ENCODE measurements around the gene MXRA8.

The MXRA8 gene

DNA sequence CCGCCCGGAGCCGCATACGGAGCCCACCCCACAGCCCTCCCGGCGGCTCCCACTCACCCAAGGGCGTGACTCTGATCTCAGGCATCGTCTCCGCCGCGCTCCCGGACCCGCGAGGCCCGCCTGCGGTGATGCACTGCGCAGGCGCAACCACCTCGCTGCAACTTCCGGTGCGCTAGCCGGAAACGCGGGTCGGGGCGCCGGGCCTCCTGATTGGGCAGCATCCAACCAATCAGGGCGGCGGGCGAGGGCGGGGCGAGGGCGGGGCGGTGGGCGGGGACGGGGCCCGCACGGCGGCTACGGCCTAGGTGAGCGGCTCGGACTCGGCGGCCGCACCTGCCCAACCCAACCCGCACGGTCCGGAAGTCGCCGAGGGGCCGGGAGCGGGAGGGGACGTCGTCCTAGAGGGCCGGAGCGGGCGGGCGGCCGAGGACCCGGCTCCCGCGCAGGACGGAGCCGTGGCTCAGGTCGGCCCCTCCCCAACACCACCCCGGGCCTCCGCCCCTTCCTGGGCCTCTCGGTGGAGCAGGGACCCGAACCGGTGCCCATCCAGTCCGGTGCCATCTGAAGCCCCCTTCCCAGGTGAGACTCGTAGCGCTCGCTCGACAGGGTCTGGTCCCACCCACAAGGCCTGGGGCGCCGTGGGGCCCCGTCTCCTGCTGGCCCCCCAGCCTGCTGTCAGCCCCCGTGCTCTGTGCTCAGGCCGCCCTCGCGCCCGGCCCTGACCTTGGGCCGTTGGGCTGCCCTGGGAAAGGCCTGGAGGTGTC, 33.6 kb downstream of the MXRA8 start, which contains the start of the genes CPTP and INTS11:
Gene CPTP, plus strand, starts transcription at position 279 of the 764 bp plus-strand sequence. CDS start 2,109 bp downstream, outside the sequence.
Gene INTS11, minus strand, starts transcription at position 137 of the 764 bp plus-strand sequence. Its CDS starts 52 bp downstream, at position 85.
- Histone ChIP-seq H3K4me3 (ENCODE audit: extremely low read depth, insufficient read depth, low read length, poor library complexity, severe bottlenecking) (peak within 1 kb of the TSS; percentile 73), H3K9me3 (ENCODE audit: control insufficient read depth, low read length) (no peaks in the 10 kb centered on the region), H3K27ac (ENCODE audit: low read depth, low read length, severe bottlenecking) (peak within 1 kb of the TSS; percentile 53), H3K36me3 (ENCODE audit: control insufficient read depth, insufficient read depth, low read length) (peaks cover 40% of the 10 kb centered on the region), H3K4me1 (ENCODE audit: control insufficient read depth, insufficient read depth, low read length, poor library complexity, severe bottlenecking) (peaks cover 21% of the 10 kb centered on the region)
- 0 to 2% methylated on average over 46 to 53 of the region's 84 CpGs for WGBS, 2 experiments (ENCODE audit: insufficient coverage in 2 of 2)

DNA sequence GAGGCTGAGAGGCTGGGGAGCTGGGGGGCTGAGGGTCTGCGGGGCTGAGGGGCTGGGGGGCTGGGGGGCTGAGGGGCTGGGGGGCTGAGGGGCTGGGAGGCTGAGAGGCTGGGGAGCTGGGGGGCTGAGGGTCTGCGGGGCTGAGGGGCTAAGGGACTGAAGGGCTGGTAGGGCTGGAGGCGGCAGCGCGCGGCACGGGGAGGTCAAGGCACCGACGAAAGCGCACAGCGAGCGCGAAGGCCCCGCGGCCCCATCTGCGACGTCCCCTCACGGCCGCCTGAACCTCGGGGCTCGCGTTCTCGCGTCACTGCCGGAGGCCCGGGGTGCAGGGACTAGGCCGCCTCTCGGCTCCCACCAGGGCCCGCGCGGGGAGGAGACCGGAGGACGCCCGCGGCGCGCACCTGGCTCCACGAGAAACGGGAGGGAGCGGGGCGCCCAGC, 34.3 kb downstream of the MXRA8 start:
- Histone ChIP-seq H3K4me3 (ENCODE audit: extremely low read depth, insufficient read depth, low read length, poor library complexity, severe bottlenecking) (peak overlapping the region; percentile 73), H3K36me3 (ENCODE audit: control insufficient read depth, insufficient read depth, low read length) (peaks cover 46% of the 10 kb centered on the region), H3K27ac (ENCODE audit: low read depth, low read length, severe bottlenecking) (peak overlapping the region; percentile 53), H3K9me3 (ENCODE audit: control insufficient read depth, low read length) (no peaks in the 10 kb centered on the region), H3K4me1 (ENCODE audit: control insufficient read depth, insufficient read depth, low read length, poor library complexity, severe bottlenecking) (peaks cover 24% of the 10 kb centered on the region)
- WGBS, 2 experiments (ENCODE audit: insufficient coverage in 2 of 2), result 0 to 1% methylated on average over 21 to 40 of the region's 41 CpGs

DNA sequence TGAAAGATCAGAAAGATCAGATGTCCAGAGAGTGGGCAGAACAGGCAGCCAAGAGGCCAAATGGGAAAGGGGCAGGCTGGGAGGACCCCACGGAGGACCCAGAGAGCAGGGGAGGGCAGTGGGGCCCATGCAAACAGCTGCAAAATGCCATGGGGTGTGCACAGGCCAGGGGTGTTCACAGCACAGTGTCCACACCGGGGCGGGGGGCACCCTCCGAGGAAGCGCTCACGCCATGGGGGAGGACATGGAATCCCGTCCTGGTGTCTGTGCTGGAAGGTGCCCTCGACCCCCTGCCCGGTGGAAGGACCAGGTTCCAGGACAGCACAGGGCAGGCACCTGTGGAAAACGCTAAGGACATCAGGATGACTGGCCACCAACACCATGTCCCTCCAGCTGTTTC, 35.4 kb downstream of the MXRA8 start:
- WGBS, 2 experiments (ENCODE audit: insufficient coverage in 2 of 2), result 92 to 96% methylated on average over 10 of the region's 10 CpGs
- H3K4me3 ChIP-seq (ENCODE audit: extremely low read depth, insufficient read depth, low read length, poor library complexity, severe bottlenecking), result no peak overlapping the region
- peaks cover 55% of the 10 kb centered on the region for H3K36me3 ChIP-seq (ENCODE audit: control insufficient read depth, insufficient read depth, low read length)

GRCh38 chr1:1322418-1322817, 35.9 kb downstream of the MXRA8 start:
- H3K9me3 ChIP-seq (ENCODE audit: control insufficient read depth, low read length), result no peaks in the 10 kb centered on the region
- H3K36me3 ChIP-seq (ENCODE audit: control insufficient read depth, insufficient read depth, low read length), result peaks cover 61% of the 10 kb centered on the region
- peaks cover 25% of the 10 kb centered on the region for H3K4me1 ChIP-seq (ENCODE audit: control insufficient read depth, insufficient read depth, low read length, poor library complexity, severe bottlenecking)
- 96 to 98% methylated on average over 4 to 6 of the region's 14 CpGs for WGBS, 2 experiments (ENCODE audit: insufficient coverage in 2 of 2)
- H3K27ac ChIP-seq (ENCODE audit: low read depth, low read length, severe bottlenecking), result no peak overlapping the region
- no peak overlapping the region for H3K4me3 ChIP-seq (ENCODE audit: extremely low read depth, insufficient read depth, low read length, poor library complexity, severe bottlenecking)

More for the DNA sequence above, 35.4 kb downstream of the MXRA8 start:
- Histone ChIP-seq H3K4me1 (ENCODE audit: control insufficient read depth, insufficient read depth, low read length, poor library complexity, severe bottlenecking) (peaks cover 25% of the 10 kb centered on the region), H3K27ac (ENCODE audit: low read depth, low read length, severe bottlenecking) (no peak overlapping the region), H3K9me3 (ENCODE audit: control insufficient read depth, low read length) (no peaks in the 10 kb centered on the region)

- Histone ChIP-seq H3K27ac (ENCODE audit: low read depth, low read length, severe bottlenecking) (no peak overlapping the region), H3K9me3 (ENCODE audit: control insufficient read depth, low read length) (no peaks in the 10 kb centered on the region), H3K36me3 (ENCODE audit: control insufficient read depth, insufficient read depth, low read length) (peaks cover 68% of the 10 kb centered on the region), H3K4me3 (ENCODE audit: extremely low read depth, insufficient read depth, low read length, poor library complexity, severe bottlenecking) (no peak overlapping the region), H3K4me1 (ENCODE audit: control insufficient read depth, insufficient read depth, low read length, poor library complexity, severe bottlenecking) (peaks cover 25% of the 10 kb centered on the region)
- 92 to 98% methylated on average over 8 of the region's 8 CpGs for WGBS, 2 experiments (ENCODE audit: insufficient coverage in 2 of 2)
These were observed 36.9 kb downstream of the MXRA8 start for GRCh38 chr1:1321477-1321876.

GRCh38 chr1:1320666-1321448, 37.5 kb downstream of the MXRA8 start:
- WGBS, 2 experiments (ENCODE audit: insufficient coverage in 2 of 2), result 91 to 92% methylated on average over 19 to 21 of the region's 23 CpGs
- peaks cover 23% of the 10 kb centered on the region for H3K4me1 ChIP-seq (ENCODE audit: control insufficient read depth, insufficient read depth, low read length, poor library complexity, severe bottlenecking)
- peaks cover 68% of the 10 kb centered on the region for H3K36me3 ChIP-seq (ENCODE audit: control insufficient read depth, insufficient read depth, low read length)

DNA sequence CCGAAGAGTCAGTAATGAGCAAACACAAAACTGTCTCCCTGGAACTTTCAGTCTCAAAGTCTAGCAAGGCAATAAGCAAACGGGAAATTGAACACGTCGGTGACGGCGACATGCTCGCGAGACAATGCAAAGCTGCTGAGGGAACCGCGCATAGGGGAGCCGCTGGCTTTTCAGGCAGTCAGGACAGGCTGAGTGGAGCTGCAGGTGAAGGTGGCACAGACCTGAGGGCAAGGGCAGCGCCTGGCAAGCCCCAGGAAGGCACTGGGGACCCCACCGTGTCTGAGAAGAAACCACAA, 38.8 kb downstream of the MXRA8 start:
- no peak overlapping the region for H3K4me3 ChIP-seq (ENCODE audit: extremely low read depth, insufficient read depth, low read length, poor library complexity, severe bottlenecking)

More at GRCh38 chr1:1320666-1321448, 37.5 kb downstream of the MXRA8 start:
- H3K4me3 ChIP-seq (ENCODE audit: extremely low read depth, insufficient read depth, low read length, poor library complexity, severe bottlenecking), result no peak overlapping the region
- H3K27ac ChIP-seq (ENCODE audit: low read depth, low read length, severe bottlenecking), result no peak overlapping the region
- no peaks in the 10 kb centered on the region for H3K9me3 ChIP-seq (ENCODE audit: control insufficient read depth, low read length)

DNA sequence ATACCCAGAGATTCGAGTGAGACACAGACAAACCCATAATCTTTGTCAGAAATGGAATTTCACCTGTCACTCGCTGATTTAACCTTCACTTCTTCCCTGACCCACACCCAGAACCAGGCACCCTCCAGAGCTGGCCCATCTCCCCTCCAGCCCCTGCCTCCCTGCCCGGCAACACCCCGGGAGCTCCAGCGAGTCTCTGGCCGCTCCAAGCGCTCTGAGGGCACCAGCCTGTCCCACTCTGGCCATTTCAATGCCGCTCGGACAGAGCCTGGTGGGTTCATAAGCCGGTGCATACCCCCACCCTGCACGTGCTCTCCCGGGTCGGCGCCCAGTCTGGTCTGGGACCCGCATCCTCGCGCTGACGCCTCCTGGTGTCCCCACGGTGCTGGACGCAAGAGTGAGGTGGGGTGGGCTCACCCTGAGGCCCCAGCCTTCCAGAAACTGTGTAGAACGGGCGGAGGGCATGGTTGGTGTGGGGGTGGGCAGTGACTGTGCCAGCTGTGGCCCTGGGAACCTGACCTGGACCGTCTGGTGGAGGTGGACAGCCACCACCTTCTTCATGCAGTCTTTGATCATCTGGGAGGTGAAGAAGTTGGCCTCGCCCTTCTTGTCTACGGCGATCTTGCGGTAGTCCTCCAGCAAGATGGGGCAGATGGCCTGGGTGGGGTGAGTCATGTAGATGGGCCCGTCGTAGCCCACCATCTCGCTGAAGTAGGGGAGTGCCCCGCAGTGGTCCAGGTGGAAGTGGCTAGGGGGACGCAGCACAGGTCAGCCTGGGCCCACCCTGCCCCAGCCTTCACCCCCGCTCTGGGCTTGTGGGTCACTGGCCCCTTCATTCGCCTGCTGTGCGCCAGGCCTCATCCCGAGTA, 39.3 kb downstream of the MXRA8 start:
- peaks cover 20% of the 10 kb centered on the region for H3K4me1 ChIP-seq (ENCODE audit: control insufficient read depth, insufficient read depth, low read length, poor library complexity, severe bottlenecking)
- no peak overlapping the region for H3K27ac ChIP-seq (ENCODE audit: low read depth, low read length, severe bottlenecking)
- peaks cover 76% of the 10 kb centered on the region for H3K36me3 ChIP-seq (ENCODE audit: control insufficient read depth, insufficient read depth, low read length)
- 93 to 94% methylated on average over 27 to 32 of the region's 36 CpGs for WGBS, 2 experiments (ENCODE audit: insufficient coverage in 2 of 2)
- no peak overlapping the region for H3K4me3 ChIP-seq (ENCODE audit: extremely low read depth, insufficient read depth, low read length, poor library complexity, severe bottlenecking)
- H3K9me3 ChIP-seq (ENCODE audit: control insufficient read depth, low read length), result no peaks in the 10 kb centered on the region

More for the DNA sequence above, 38.8 kb downstream of the MXRA8 start:
- peaks cover 71% of the 10 kb centered on the region for H3K36me3 ChIP-seq (ENCODE audit: control insufficient read depth, insufficient read depth, low read length)
- H3K4me1 ChIP-seq (ENCODE audit: control insufficient read depth, insufficient read depth, low read length, poor library complexity, severe bottlenecking), result peaks cover 20% of the 10 kb centered on the region
- WGBS, 2 experiments (ENCODE audit: insufficient coverage in 2 of 2), result 96 to 97% methylated on average over 12 to 13 of the region's 13 CpGs
- H3K27ac ChIP-seq (ENCODE audit: low read depth, low read length, severe bottlenecking), result no peak overlapping the region
- H3K9me3 ChIP-seq (ENCODE audit: control insufficient read depth, low read length), result no peaks in the 10 kb centered on the region

- H3K4me3 ChIP-seq (ENCODE audit: extremely low read depth, insufficient read depth, low read length, poor library complexity, severe bottlenecking), result no peak overlapping the region
- peaks cover 82% of the 10 kb centered on the region for H3K36me3 ChIP-seq (ENCODE audit: control insufficient read depth, insufficient read depth, low read length)
- no peak overlapping the region for H3K27ac ChIP-seq (ENCODE audit: low read depth, low read length, severe bottlenecking)
- H3K4me1 ChIP-seq (ENCODE audit: control insufficient read depth, insufficient read depth, low read length, poor library complexity, severe bottlenecking), result peaks cover 16% of the 10 kb centered on the region
- no peaks in the 10 kb centered on the region for H3K9me3 ChIP-seq (ENCODE audit: control insufficient read depth, low read length)
- WGBS, 2 experiments (ENCODE audit: insufficient coverage in 2 of 2), result 92 to 93% methylated on average over 2 to 6 of the region's 9 CpGs
These were observed 40.2 kb downstream of the MXRA8 start for GRCh38 chr1:1318131-1318652.

- no peak overlapping the region for H3K4me3 ChIP-seq (ENCODE audit: extremely low read depth, insufficient read depth, low read length, poor library complexity, severe bottlenecking)
- no peaks in the 10 kb centered on the region for H3K9me3 ChIP-seq (ENCODE audit: control insufficient read depth, low read length)
- peaks cover 84% of the 10 kb centered on the region for H3K36me3 ChIP-seq (ENCODE audit: control insufficient read depth, insufficient read depth, low read length)
- H3K27ac ChIP-seq (ENCODE audit: low read depth, low read length, severe bottlenecking), result no peak overlapping the region
- peaks cover 13% of the 10 kb centered on the region for H3K4me1 ChIP-seq (ENCODE audit: control insufficient read depth, insufficient read depth, low read length, poor library complexity, severe bottlenecking)
- 95 to 98% methylated on average over 6 of the region's 6 CpGs for WGBS, 2 experiments (ENCODE audit: insufficient coverage in 2 of 2)
These were observed 40.9 kb downstream of the MXRA8 start for GRCh38 chr1:1317420-1317819.

Data from mesodermal cell (in vitro differentiated cells).